DMS53 treated with DMSO at 0.1 percent for 48 hours (cell line): ENCODE results near the gene SYCE1L.

Source experiments
- DNase-seq: peaks from one replicate; lab custom pipeline; 2025; ENCODE audit not compliant: unreplicated experiment; lab: John Stamatoyannopoulos, UW

The SYCE1L gene

DNA sequence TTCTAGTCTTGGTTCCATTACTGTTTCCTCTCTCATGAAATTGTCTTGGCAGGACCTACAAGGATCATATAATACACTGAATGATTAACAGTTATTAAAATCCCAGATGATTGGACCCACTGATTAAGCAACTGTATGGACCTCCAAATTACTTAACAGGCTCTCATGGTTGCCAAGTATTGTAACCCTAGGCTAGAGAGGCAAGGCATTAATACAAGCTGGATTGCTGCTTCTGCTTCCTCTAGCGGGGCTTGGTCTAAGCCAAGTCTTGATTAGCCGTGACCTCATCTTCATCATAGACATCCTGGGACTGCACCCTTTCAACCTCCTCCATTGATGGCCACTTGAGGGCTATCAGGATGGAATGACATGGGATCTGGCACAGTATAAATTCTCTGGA is 46.9 kb downstream of the SYCE1L start:
- DNase-seq: no peak

DNA sequence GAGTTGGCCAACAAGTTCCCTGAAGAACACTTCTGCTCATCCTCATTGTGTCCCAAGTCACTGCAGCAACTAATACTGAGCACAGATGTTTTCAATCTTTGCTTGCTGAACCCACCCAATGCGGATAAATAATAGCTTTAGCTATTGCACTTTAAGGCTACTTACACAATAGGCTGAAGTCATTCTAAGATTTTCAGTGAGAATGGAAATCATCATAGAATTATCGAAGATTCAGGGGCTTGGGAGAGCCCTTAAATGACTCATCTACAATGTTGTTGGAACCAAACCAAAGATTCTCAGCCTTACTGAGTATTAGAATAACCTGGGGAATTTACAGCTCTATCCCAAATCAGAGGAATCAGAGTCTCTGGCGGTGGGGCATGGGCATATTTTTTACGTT is 51.2 kb downstream of the SYCE1L start:
- no peak for DNase-seq
